ENCODE data around the gene CLPTM1.
A peak's percentile ranks its signal among the peaks of the same experiment; 100 is the strongest.
"Not testable (repeated sequence)": the region's sequence is repeated elsewhere in the genome, so short reads cannot be mapped to it uniquely, and the experiment has no call there.

The CLPTM1 gene

GRCh38 chr19:44973982-44974735 lies 19.0 kb downstream of the CLPTM1 start:
- no peak for DNase-seq (ENCODE audit: low read depth in 4 of 4, low spot score in 1 of 4)

- DNase-seq (ENCODE audit: low read depth in 4 of 4, low spot score in 1 of 4), result no peak
Observed at GRCh38 chr19:44974857-44975256, 19.7 kb downstream of the CLPTM1 start.

DNA sequence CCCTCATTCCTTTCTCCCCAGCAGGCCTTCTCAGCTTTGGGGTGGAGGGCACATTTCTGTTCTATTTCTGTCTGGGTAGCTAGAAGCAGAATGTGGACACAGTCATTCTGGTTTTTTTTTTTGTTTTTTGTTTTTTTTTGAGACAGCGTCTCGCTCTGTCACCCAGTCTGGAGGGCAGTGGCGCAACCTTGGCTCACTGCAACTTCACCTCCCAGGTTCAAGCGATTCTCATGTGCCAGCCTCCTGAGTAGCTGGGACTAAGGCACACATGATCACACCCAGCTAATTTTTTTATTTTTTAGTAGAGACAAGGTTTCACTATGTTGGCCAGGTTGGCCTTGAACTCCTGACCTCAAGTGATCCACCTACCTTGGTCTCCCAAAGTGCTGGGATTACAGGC lies 20.3 kb downstream of the CLPTM1 start:
- DNase-seq (ENCODE audit: low read depth in 4 of 4, low spot score in 1 of 4), result no peak

DNA sequence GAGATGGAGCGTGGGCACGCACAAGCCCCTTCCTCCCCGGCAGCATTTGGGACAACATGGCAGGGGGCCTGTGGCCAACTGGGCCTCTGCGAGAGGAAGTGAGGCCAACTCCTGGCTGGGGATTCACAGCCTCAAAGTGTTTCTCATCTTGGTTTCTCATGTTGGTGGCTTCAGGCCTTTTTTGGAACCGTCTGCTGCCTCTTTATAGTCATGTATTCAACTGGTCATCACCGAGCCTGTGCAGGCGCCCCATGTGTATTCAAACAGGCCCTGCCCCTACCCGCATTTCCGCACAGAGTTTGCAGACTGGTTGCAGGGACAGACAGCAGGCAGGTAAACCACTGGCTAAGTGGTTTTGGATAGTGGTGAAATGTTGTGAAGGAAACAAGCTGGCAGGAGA lies 28.8 kb downstream of the CLPTM1 start:
- DNase-seq (ENCODE audit: low read depth in 4 of 4, low spot score in 1 of 4), result no peak

- DNase-seq (ENCODE audit: low read depth in 4 of 4, low spot score in 1 of 4), result no peak
Observed at GRCh38 chr19:44985445-44985844, 30.3 kb downstream of the CLPTM1 start.

DNA sequence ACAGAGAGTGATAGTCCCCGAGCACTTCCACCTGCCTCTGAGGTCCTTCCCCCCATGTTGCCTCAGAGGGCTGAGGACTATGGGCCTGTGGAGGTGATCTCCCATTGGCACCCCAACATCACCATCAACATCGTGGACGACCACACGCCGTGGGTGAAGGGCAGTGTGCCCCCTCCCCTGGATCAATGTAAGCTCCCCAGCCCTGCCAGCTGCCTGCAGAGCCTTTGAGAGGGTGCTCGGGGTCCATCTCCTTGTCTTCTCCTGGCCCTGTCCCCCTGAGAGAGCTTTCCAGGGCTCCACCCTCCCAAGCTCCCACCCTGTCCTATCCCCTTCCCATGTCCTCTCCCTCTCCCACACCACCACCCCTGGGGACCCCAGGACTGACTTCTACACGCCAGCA lies 31.2 kb downstream of the CLPTM1 start:
- no peak for DNase-seq (ENCODE audit: low read depth in 4 of 4, low spot score in 1 of 4)

DNA sequence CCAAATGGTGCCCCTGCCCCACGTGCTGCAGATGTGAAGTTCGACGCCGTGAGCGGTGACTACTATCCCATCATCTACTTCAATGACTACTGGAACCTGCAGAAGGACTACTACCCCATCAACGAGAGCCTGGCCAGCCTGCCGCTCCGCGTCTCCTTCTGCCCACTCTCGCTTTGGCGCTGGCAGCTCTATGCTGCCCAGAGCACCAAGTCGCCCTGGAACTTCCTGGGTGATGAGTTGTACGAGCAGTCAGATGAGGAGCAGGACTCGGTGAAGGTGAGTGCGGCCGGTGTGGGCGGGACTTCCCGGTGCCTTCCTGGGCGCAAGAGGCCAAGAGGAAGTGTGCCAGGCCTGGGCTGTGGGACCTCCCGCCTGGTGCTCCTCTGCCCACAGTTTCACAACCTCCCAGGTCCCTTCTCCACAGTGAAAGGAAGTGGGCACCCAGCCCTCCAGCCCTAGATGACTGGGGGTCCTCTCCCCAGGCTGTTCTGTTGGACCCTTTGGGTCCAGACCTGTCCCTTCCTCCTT lies 32.0 kb downstream of the CLPTM1 start:
- DNase-seq (ENCODE audit: low read depth in 4 of 4, low spot score in 1 of 4), result no peak

- DNase-seq (ENCODE audit: low read depth in 4 of 4, low spot score in 1 of 4), result no peak
Observed at GRCh38 chr19:44988273-44988672, 33.1 kb downstream of the CLPTM1 start.

DNA sequence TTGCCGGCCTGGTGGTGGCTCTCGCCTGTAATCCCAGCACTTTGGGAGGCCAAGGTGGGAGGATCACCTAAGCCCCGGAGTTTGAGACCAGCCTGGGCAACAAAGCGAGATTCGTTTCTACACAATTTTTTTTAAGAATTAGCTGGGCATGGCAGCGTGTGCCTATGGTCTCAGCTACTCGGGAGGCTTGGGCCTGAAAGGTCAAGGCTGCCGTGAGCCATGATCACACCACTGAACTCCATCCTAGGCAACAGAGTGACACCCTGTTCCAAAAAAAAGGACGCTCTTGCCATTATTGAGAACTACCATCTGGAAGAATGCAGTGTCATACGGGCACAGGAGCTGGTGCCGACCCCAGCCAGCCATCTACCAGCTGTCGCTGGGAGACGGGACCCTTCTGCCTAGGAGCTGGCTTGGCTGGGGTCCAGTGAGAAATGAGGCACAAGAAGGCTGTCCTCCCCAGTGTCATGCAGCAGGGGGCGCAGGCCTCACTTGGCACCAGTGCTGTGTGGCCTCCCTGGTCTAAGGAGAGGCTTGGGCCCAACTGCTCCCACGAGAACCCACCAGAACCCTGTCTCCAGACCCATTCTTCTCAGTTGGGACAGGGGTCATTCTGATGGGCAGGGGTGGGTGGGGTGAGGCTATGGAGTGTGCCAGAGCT lies 33.8 kb downstream of the CLPTM1 start:
- peak; percentile 24 to 53 (median 39) for DNase-seq (ENCODE audit: low read depth in 4 of 4, low spot score in 1 of 4)

DNA sequence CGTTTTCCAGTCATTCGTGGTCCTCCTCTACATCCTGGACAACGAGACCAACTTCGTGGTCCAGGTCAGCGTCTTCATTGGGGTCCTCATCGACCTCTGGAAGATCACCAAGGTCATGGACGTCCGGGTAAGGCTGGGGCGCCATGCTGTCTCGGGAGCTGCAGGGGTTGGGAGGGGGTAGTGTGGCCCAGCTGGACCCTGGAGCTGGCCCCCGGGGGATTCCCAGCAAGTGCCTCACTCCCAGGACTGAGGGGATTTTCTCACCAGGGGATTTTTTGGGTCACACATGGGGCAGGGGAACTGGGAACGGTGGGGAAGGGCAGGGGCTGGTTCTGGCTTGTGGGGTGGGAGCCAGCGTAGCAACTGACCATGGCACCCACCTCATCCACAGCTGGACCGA lies 35.3 kb downstream of the CLPTM1 start:
- no peak for DNase-seq (ENCODE audit: low read depth in 4 of 4, low spot score in 1 of 4)

DNA sequence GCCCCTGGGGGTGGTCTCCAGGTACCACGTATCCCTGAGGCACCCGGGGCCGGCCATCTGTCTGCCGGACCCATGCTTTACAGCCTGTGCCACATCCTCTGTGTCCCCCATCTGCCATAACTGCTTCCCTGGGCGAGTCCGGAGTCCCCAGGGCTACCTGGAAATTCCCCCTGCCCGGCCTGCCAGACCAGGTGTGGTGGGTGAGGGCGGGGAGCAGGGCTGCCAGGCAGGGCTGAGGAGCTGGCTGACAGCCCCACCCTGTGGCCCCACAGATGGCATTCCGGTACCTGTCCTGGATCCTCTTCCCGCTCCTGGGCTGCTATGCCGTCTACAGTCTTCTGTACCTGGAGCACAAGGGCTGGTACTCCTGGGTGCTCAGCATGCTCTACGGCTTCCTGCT lies 35.8 kb downstream of the CLPTM1 start:
- DNase-seq (ENCODE audit: low read depth in 4 of 4, low spot score in 1 of 4), result no peak

- no peak for DNase-seq (ENCODE audit: low read depth in 4 of 4, low spot score in 1 of 4)
Observed at GRCh38 chr19:44992336-44993163, 37.4 kb downstream of the CLPTM1 start.

DNA sequence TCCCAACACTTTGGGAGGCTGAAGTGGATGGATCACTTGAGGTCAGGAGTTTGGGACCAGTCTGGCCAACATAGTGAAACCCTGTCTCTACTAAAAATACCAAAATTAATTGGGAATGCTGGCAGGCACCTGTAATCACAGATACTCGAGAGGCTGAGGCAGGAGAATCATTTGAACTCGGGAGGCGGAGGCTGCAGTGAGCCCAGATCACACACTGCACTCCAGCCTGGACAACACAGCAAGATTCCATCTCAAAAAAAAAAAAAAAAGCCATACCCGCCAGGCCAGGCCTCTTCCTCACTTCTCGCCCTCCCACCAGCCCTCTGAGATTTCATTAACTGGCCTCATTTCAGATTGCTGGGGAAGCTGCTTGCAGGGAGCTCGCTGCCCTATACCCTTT lies 38.3 kb downstream of the CLPTM1 start:
- no peak for DNase-seq (ENCODE audit: low read depth in 4 of 4, low spot score in 1 of 4)

GRCh38 chr19:44993926-44994537 lies 38.9 kb downstream of the CLPTM1 start:
- no peak for DNase-seq (ENCODE audit: low read depth in 4 of 4, low spot score in 1 of 4)

GRCh38 chr19:44998025-44998424 lies 42.8 kb downstream of the CLPTM1 start:
- no peak for DNase-seq (ENCODE audit: low read depth in 4 of 4, low spot score in 1 of 4)

- DNase-seq (ENCODE audit: low read depth in 4 of 4, low spot score in 1 of 4), result not testable (repeated sequence)
Observed at GRCh38 chr19:44999131-44999925, 44.1 kb downstream of the CLPTM1 start.

- not testable (repeated sequence) for DNase-seq (ENCODE audit: low read depth in 4 of 4, low spot score in 1 of 4)
Observed at GRCh38 chr19:45000665-45001064, 45.5 kb downstream of the CLPTM1 start.

DNA sequence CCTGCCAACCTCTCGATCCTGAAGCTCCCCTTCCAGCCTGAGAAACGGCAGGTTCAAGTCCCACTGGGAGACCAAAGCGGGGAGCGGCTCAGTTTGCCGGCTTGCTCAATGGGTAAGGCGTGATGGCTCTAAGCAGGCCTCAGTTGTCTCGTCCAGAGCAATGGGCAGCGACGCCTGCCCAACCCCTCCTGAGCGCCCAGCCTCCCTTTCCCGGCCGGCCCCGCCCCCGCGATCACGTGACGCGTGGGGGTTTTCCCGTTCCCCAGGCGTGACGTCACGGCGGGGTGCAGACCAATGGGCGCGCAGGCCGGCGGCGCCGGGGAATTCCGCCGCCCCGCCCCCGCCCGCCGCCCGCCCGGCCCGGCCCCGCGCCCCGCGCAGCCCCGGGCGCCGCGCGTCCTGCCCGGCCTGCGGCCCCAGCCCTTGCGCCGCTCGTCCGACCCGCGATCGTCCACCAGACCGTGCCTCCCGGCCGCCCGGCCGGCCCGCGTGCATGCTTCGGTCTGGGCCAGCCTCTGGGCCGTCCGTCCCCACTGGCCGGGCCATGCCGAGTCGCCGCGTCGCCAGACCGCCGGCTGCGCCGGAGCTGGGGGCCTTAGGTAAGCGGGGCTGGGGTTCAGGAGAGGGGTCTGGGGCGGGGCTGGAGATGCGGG lies 46.0 kb downstream of the CLPTM1 start, which contains the start of gene RELB:
RELB (plus strand) TSS at position 378 of the 653 bp plus-strand sequence; CDS start at position 494, 116 bp downstream.
- peak; percentile 94 to 97 (median 95) for DNase-seq (ENCODE audit: low read depth in 4 of 4, low spot score in 1 of 4)

- no peak for DNase-seq (ENCODE audit: low read depth in 4 of 4, low spot score in 1 of 4)
Observed at GRCh38 chr19:45003485-45003884, 48.3 kb downstream of the CLPTM1 start.

GRCh38 chr19:45005787-45006186 lies 50.6 kb downstream of the CLPTM1 start:
- DNase-seq (ENCODE audit: low read depth in 4 of 4, low spot score in 1 of 4), result no peak
